A549 (cell line): ENCODE results near the gene COL4A5. TPM values are rescaled to one million over a fixed set of nuclear protein-coding genes. Genes with fewer than 3 reads are reported as not detected.

Experiments used
- ATAC-seq, 2 experiments: fragments of 200-7000 bp in 1 of 2; fragments of >200 bp in 1 of 2; cut with Nextera tagmentation in 1 of 2; cut with Tn5 transposase in 1 of 2; 3 replicates each; pipeline versions ENCODE4 v1.8.0 to v1.9.1; 2018 to 2020; ENCODE audit warnings: mild to moderate bottlenecking in 1 of 2, moderate library complexity in 1 of 2
- CTCF ChIA-PET: fragments of 300-600 bp; sonication (Branson Sonifier 250); formaldehyde crosslinking; extraction: SDS; loops from one replicate; lab custom pipeline; 2021; ENCODE audit warnings: antibody characterized with exemption, inconsistent platforms; lab: Yijun Ruan, JAX
- POLR2A ChIA-PET: fragments of 350-600 bp; formaldehyde crosslinking; extraction: SDS; loops from one replicate; lab custom pipeline; 2021; ENCODE audit warnings: antibody characterized with exemption, inconsistent platforms; lab: Yijun Ruan, JAX
- DNase-seq, 2 experiments: peaks; one replicate each; pipeline versions ENCODE4 v3.0.0 to v3.0.0-alpha.2; 2011 to 2016; ENCODE audit warnings: low read depth in 1 of 2, low spot score in 1 of 2
- FAIRE-seq: peaks from 2 replicates; lab custom pipeline; 2011; peaks lifted over from hg19 to GRCh38; lab: Jason Lieb, UNC
- H3K27ac ChIP-seq, 2 experiments: fragments of >200 bp; sonication (Bioruptor Twin); formaldehyde crosslinking; 3 replicates each; pipeline ENCODE4 v1.5.1; 2016 to 2017
- H3K4me1 ChIP-seq: fragments of >200 bp; sonication (Bioruptor Twin); formaldehyde crosslinking; 3 replicates; pipeline ENCODE4 v1.6.1; 2016
- H3K4me2 ChIP-seq: fragments of >200 bp; sonication (Bioruptor Twin); formaldehyde crosslinking; 3 replicates; pipeline ENCODE4 v1.6.1; 2016
- H3K4me3 ChIP-seq: fragments of >200 bp; sonication (Bioruptor Twin); formaldehyde crosslinking; 3 replicates; pipeline ENCODE4 v1.5.1; 2016
- H3K9me3 ChIP-seq: fragments of >200 bp; sonication (Bioruptor Twin); formaldehyde crosslinking; 3 replicates; pipeline ENCODE4 v1.6.1; 2016
- BHLHE40 ChIP-seq: IDR thresholded peaks from 2 replicates; pipeline ENCODE4 v1.6.1; 2012; ENCODE audit warnings: low read depth, low read length, inconsistent platforms
- CBX2 ChIP-seq: fragments of 200-600 bp; sonication (generic); IDR thresholded peaks from 2 replicates; pipeline ENCODE4 v1.6.1; 2016; ENCODE audit warnings: low read depth, mild to moderate bottlenecking, borderline replicate concordance
- CBX8 ChIP-seq: fragments of 200-600 bp; sonication (generic); IDR thresholded peaks from 2 replicates; pipeline ENCODE4 v1.6.1; 2016
- CEBPB ChIP-seq, 2 experiments: fragments of >200 bp in 1 of 2; sonication (Bioruptor Twin) in 1 of 2; formaldehyde crosslinking in 1 of 2; IDR thresholded peaks; 2 replicates each; pipeline ENCODE4 v1.6.1; 2012 to 2016
- CHD2 ChIP-seq: fragments of 150-350 bp; IDR thresholded peaks from 2 replicates; pipeline ENCODE4 v1.6.1; 2014; ENCODE audit warnings: low read length; ENCODE audit not compliant: partially characterized antibody
- ELK1 ChIP-seq: fragments of 150-350 bp; IDR thresholded peaks from 2 replicates; pipeline ENCODE4 v1.6.1; 2014; ENCODE audit warnings: low read depth, mild to moderate bottlenecking, low read length
- EP300 ChIP-seq, 2 experiments: fragments of >200 bp; sonication (Bioruptor Twin); formaldehyde crosslinking; IDR thresholded peaks; 2 replicates in 1 of 2; 3 replicates in 1 of 2; pipeline ENCODE4 v1.6.1; 2016 to 2017
- ESRRA ChIP-seq: fragments of 150-350 bp; IDR thresholded peaks from 2 replicates; pipeline ENCODE4 v1.6.1; 2014; ENCODE audit warnings: mild to moderate bottlenecking, low read length, borderline replicate concordance
- FOSB ChIP-seq: fragments of 250-450 bp; sonication (Bioruptor Pico); IDR thresholded peaks from 2 replicates; pipeline ENCODE4 v1.5.0; 2020; ENCODE audit warnings: mild to moderate bottlenecking, moderate library complexity
- GATA3 ChIP-seq: IDR thresholded peaks from 2 replicates; pipeline ENCODE4 v1.6.1; 2012; ENCODE audit warnings: borderline replicate concordance
- HES2 ChIP-seq: fragments of >200 bp; sonication (Bioruptor Twin); formaldehyde crosslinking; IDR thresholded peaks from 2 replicates; pipeline ENCODE4 v1.6.1; 2016
- HEYL ChIP-seq: fragments of 250-450 bp; sonication (Bioruptor Pico); IDR thresholded peaks from 2 replicates; pipeline ENCODE4 v1.8.0; 2021; ENCODE audit warnings: mild to moderate bottlenecking, moderate library complexity
- HOXA7 ChIP-seq: fragments of 250-450 bp; sonication (Bioruptor Pico); IDR thresholded peaks from 2 replicates; pipeline ENCODE4 v1.5.0; 2020; ENCODE audit warnings: mild to moderate bottlenecking, moderate library complexity
- HOXB5 ChIP-seq: fragments of 250-450 bp; sonication (Bioruptor Pico); IDR thresholded peaks from 2 replicates; pipeline ENCODE4 v1.5.0; 2020; ENCODE audit warnings: mild to moderate bottlenecking, moderate library complexity
- MAFK ChIP-seq: fragments of 450-650 bp; IDR thresholded peaks from 2 replicates; pipeline ENCODE4 v1.6.1; 2014; ENCODE audit not compliant: partially characterized antibody
- MAZ ChIP-seq: fragments of 150-350 bp; IDR thresholded peaks from 2 replicates; pipeline ENCODE4 v1.6.1; 2014; ENCODE audit warnings: antibody characterized with exemption, low read depth, low read length, borderline replicate concordance
- MYC ChIP-seq: IDR thresholded peaks from 2 replicates; pipeline ENCODE4 v1.6.1; 2012; ENCODE audit warnings: mild to moderate bottlenecking, inconsistent platforms, low read length, improper control_type of control experiment, borderline replicate concordance
- NFE2L2 ChIP-seq: fragments of 150-350 bp; conservative IDR thresholded peaks from 2 replicates; pipeline ENCODE4 v1.6.1; 2014; ENCODE audit warnings: low read length
- NR3C1 ChIP-seq: fragments of >200 bp; sonication (Bioruptor Twin); formaldehyde crosslinking; IDR thresholded peaks from 3 replicates; pipeline ENCODE4 v1.6.1; 2017
- PHF8 ChIP-seq: fragments of 200-600 bp; sonication (generic); IDR thresholded peaks from 2 replicates; pipeline ENCODE4 v1.6.1; 2016; ENCODE audit warnings: low read depth, mild to moderate bottlenecking, antibody characterized with exemption, moderate library complexity, borderline replicate concordance
- POLR2A ChIP-seq: IDR thresholded peaks from 2 replicates; pipeline ENCODE4 v1.6.1; 2012; ENCODE audit warnings: mild to moderate bottlenecking, low read length
- RARB ChIP-seq: fragments of 250-450 bp; sonication (Bioruptor Pico); IDR thresholded peaks from 2 replicates; pipeline ENCODE4 v1.8.0; 2021; ENCODE audit warnings: mild to moderate bottlenecking, moderate library complexity
- TFCP2L1 ChIP-seq: fragments of 250-450 bp; sonication (Bioruptor Pico); IDR thresholded peaks from 2 replicates; pipeline ENCODE4 v1.5.0; 2021; ENCODE audit warnings: mild to moderate bottlenecking
- ZC3H11A ChIP-seq: fragments of 450-650 bp; IDR thresholded peaks from 2 replicates; pipeline ENCODE4 v1.6.1; 2014; ENCODE audit warnings: antibody characterized with exemption, mild to moderate bottlenecking
- ZNF302 ChIP-seq: fragments of 250-450 bp; sonication (Bioruptor Pico); IDR thresholded peaks from 2 replicates; pipeline ENCODE4 v1.9.0; 2021; ENCODE audit warnings: inconsistent platforms, mild to moderate bottlenecking, moderate library complexity
- ZSCAN20 ChIP-seq: fragments of 250-450 bp; sonication (Bioruptor Pico); IDR thresholded peaks from 2 replicates; pipeline ENCODE4 v1.8.0; 2022; ENCODE audit warnings: mild to moderate bottlenecking, moderate library complexity
- WGBS: methylation state at CpG from one replicate; pipeline ENCODE4 v1.1.6; 2017; ENCODE audit errors: missing lambda C conversion rate; 5-methylcytosine and 5-hydroxymethylcytosine counted together
- polyA plus RNA-seq, 4 experiments: library from polyadenylated mRNA; depleted of rRNA in 3 of 4; stranded (reverse); fragments of >200 nt; fragmentation: RNase III in 1 of 4; extraction: RNeasy Plus Mini Kit Qiagen cat#74134 plus additional on column Dnase treatment in 1 of 4; gene quantifications; 2 replicates in 3 of 4; 3 replicates in 1 of 4; pipeline ENCODE4 v1.2.3, GENCODE V29; 2011 to 2017
- TF ChIP-seq, protein P1 (sequence below): IDR thresholded peaks from 2 replicates; pipeline ENCODE4 v1.6.1; 2012
- TF ChIP-seq, protein P2 (sequence below): fragments of 200-600 bp; sonication (generic); IDR thresholded peaks from 2 replicates; pipeline ENCODE4 v1.6.1; 2016; ENCODE audit warnings: antibody characterized with exemption, mild to moderate bottlenecking, moderate library complexity

Gene COL4A5
- polyA plus RNA-seq, 2 of the 4 experiments (the other 2 are of a cell fraction) = 17.5 to 48.6 TPM

DNA sequence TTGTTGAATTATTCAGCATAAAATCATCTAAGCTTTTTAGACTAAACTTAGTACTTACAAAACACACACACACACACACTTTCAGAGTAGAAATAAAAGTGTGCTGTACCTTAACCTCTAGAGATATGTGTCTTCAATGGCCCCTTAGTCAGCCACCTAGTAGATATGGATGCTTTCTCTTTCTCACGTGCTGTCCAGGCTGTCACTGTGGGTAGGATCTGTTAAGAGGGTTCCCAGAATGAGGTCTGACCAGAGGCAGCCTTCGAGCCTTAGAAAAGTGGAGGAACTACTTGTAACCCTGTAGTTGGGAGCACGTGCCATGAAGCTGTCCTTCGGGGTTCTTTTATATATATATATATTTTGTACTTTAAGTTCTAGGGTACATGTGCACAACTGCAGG is 117.9 kb downstream of the COL4A5 start:
- FAIRE-seq = no peak
- POLR2A ChIA-PET = no interaction called here
- 74% methylated on average over 4 of the region's 4 CpGs for WGBS

DNA sequence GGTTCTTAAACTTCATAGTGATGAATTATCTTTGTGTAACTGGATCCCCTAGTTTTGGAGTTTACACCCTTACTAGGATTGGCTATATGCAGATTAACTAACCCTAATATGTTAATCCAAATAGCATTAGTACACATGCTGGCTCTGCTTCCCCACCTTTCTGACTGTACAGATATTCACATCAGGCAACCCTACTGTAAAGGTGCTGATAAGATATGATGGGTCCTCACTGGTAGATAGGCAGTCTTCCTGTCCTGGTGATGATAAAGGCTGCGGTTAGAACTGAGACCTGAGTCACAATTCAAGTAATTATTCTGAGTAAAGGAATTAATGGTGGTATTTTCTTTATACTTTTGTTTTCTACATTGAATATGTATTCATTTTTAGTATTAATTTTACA is 118.6 kb downstream of the COL4A5 start:
- POLR2A ChIA-PET = no interaction called here
- no peak for FAIRE-seq

More for the DNA sequence above, 117.9 kb downstream of the COL4A5 start:
- ATAC-seq = no peak
- no peak overlapping the region for H3K4me2 ChIP-seq
- no peak for DNase-seq
- H3K4me3 ChIP-seq = no peak overlapping the region
- TF ChIP-seq MAZ = no peak
- TF ChIP-seq ZSCAN20 (CRISPR knock-in tag) = no peak
- TF ChIP-seq MYC = no peak
- no peak for TF ChIP-seq HOXB5 (CRISPR knock-in tag)
- no peak for TF ChIP-seq ESRRA
- no peak for TF ChIP-seq PHF8
- no peak for TF ChIP-seq POLR2A
- H3K4me1 ChIP-seq = no peaks in the 10 kb centered on the region
- H3K27ac ChIP-seq = no peak overlapping the region
- CTCF ChIA-PET = interaction anchor here (0.6 kb wide), 1 partner anchor 9 kb away, joined by 3 read pairs; no protein-coding TSS in a partner anchor
- no peaks in the 10 kb centered on the region for H3K9me3 ChIP-seq

GRCh38 chrX:108573136-108573535 is 133.5 kb downstream of the COL4A5 start:
- H3K27ac ChIP-seq = no peak overlapping the region
- no peak for TF ChIP-seq ZC3H11A
- TF ChIP-seq NFE2L2 = no peak
- no peak for TF ChIP-seq HOXA7 (CRISPR knock-in tag)
- TF ChIP-seq ZNF302 (CRISPR knock-in tag) = no peak
- no peak for TF ChIP-seq GATA3
- no peak for TF ChIP-seq ELK1
- no peak for TF ChIP-seq POLR2A
- no peak for TF ChIP-seq CEBPB (IDR thresholded peaks at IDR 0.05)
- no peak for TF ChIP-seq NR3C1
- TF ChIP-seq, all 56 proteins: peak for 0
- Histone ChIP-seq H3K9me3 (no peaks in the 10 kb centered on the region), H3K4me1 (peaks cover 3% of the 10 kb centered on the region; the same call in 1 of the 3 replicates), H3K4me2 (no peak overlapping the region), H3K4me3 (no peak overlapping the region)
- FAIRE-seq (no peak), ATAC-seq (no peak), DNase-seq (no peak)
- POLR2A ChIA-PET = no interaction called here
- CTCF ChIA-PET = no interaction called here

More for the DNA sequence above, 118.6 kb downstream of the COL4A5 start:
- H3K4me2 ChIP-seq = no peak overlapping the region
- H3K27ac ChIP-seq = no peak overlapping the region
- CTCF ChIA-PET = interaction anchor here (0.6 kb wide), 1 partner anchor 8 kb away, joined by 3 read pairs; no protein-coding TSS in a partner anchor
- no peaks in the 10 kb centered on the region for H3K9me3 ChIP-seq
- H3K4me1 ChIP-seq = no peaks in the 10 kb centered on the region
- no peak for DNase-seq
- WGBS = 79% methylated on average over 1 of the region's 1 CpG
- no peak for TF ChIP-seq ESRRA
- TF ChIP-seq RARB (CRISPR knock-in tag) = no peak
- TF ChIP-seq HEYL = no peak
- no peak for TF ChIP-seq CEBPB (IDR thresholded peaks at IDR 0.05)
- no peak overlapping the region for H3K4me3 ChIP-seq
- no peak for ATAC-seq

DNA sequence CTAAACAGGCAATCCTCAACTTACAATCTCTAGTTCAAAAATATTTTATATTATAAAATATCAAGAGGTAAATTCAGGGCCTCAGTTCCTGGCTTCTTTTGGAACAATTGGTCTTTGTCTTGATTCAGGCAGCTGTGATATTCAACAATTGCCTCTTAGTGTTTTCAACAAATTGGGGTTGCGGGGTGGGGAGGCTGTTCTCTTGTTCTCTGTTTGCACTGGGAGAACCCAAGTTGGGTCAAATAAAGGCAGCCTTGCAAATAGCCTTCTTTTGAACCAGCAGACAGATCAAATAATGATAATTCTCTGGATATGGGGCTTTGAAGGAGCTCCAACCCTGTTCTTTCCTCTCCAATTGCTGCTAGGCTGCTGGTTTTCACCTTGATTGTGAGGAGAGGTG is 142.5 kb downstream of the COL4A5 start:
- no peaks in the 10 kb centered on the region for H3K9me3 ChIP-seq
- POLR2A ChIA-PET = no interaction called here
- no peak overlapping the region for H3K4me3 ChIP-seq
- DNase-seq (no peak), ATAC-seq (no peak), FAIRE-seq (no peak)
- no peaks in the 10 kb centered on the region for H3K4me1 ChIP-seq
- no peak overlapping the region for H3K27ac ChIP-seq
- H3K4me2 ChIP-seq = no peak overlapping the region
- WGBS = 89% methylated on average over 1 of the region's 1 CpG
- CTCF ChIA-PET = interaction anchor here (0.9 kb wide), 1 partner anchor 382 kb away, joined by 5 read pairs; no protein-coding TSS in a partner anchor
- TF ChIP-seq CBX8 (no peak), ZSCAN20 (CRISPR knock-in tag) (no peak), NFE2L2 (no peak), BHLHE40 (no peak), ZC3H11A (no peak), EP300 (IDR thresholded peaks at IDR 0.05) (no peak), MAZ (no peak), POLR2A (no peak), GATA3 (no peak), CBX2 (no peak), MAFK (no peak), HEYL (no peak), HOXA7 (CRISPR knock-in tag) (no peak), HES2 (no peak), TFCP2L1 (no peak), CHD2 (no peak), FOSB (CRISPR knock-in tag) (no peak)
- TF ChIP-seq, protein P1, sequence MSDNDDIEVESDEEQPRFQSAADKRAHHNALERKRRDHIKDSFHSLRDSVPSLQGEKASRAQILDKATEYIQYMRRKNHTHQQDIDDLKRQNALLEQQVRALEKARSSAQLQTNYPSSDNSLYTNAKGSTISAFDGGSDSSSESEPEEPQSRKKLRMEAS = no peak
- TF ChIP-seq, protein P2, sequence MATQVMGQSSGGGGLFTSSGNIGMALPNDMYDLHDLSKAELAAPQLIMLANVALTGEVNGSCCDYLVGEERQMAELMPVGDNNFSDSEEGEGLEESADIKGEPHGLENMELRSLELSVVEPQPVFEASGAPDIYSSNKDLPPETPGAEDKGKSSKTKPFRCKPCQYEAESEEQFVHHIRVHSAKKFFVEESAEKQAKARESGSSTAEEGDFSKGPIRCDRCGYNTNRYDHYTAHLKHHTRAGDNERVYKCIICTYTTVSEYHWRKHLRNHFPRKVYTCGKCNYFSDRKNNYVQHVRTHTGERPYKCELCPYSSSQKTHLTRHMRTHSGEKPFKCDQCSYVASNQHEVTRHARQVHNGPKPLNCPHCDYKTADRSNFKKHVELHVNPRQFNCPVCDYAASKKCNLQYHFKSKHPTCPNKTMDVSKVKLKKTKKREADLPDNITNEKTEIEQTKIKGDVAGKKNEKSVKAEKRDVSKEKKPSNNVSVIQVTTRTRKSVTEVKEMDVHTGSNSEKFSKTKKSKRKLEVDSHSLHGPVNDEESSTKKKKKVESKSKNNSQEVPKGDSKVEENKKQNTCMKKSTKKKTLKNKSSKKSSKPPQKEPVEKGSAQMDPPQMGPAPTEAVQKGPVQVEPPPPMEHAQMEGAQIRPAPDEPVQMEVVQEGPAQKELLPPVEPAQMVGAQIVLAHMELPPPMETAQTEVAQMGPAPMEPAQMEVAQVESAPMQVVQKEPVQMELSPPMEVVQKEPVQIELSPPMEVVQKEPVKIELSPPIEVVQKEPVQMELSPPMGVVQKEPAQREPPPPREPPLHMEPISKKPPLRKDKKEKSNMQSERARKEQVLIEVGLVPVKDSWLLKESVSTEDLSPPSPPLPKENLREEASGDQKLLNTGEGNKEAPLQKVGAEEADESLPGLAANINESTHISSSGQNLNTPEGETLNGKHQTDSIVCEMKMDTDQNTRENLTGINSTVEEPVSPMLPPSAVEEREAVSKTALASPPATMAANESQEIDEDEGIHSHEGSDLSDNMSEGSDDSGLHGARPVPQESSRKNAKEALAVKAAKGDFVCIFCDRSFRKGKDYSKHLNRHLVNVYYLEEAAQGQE = no peak
